Bronchial epithelial cell (primary cell): Measurements from ENCODE around the gene PDAP1. TPM values are rescaled to one million over a fixed set of nuclear protein-coding genes. Genes with fewer than 3 reads are reported as not detected.

Experiments used
- DNase-seq: peaks from one replicate; pipeline ENCODE4 v3.0.0-alpha.2; 2010; ENCODE audit warnings: low read depth
- FAIRE-seq: peaks from 2 replicates; lab custom pipeline; 2011; peaks lifted over from hg19 to GRCh38; lab: Jason Lieb, UNC
- H3K27me3 ChIP-seq: 2 replicates; pipeline ENCODE4 v1.5.1; 2011; ENCODE audit warnings: low read length; ENCODE audit not compliant: control insufficient read depth, insufficient read depth
- H3K36me3 ChIP-seq: 2 replicates; pipeline ENCODE4 v1.5.1; 2011; ENCODE audit warnings: low read length; ENCODE audit not compliant: control insufficient read depth, insufficient read depth
- H3K4me3 ChIP-seq: 2 replicates; pipeline ENCODE4 v1.5.1; 2011; ENCODE audit warnings: mild to moderate bottlenecking, low read depth, low read length, control low read depth
- CTCF ChIP-seq: IDR thresholded peaks from 2 replicates; pipeline ENCODE4 v1.5.1; 2011; ENCODE audit warnings: mild to moderate bottlenecking, moderate library complexity, low read length, control low read depth, inconsistent platforms; ENCODE audit not compliant: insufficient read depth, severe bottlenecking
- total RNA-seq: library from RNA; depleted of rRNA; stranded (reverse); fragments of >200 nt; gene quantifications from 2 replicates; pipeline ENCODE4 v1.2.1, GENCODE V29; 2014

The PDAP1 gene
- total RNA-seq, 1 donor from 2014 or later = 38.2 TPM

GRCh38 chr7:99453105-99453504 is 44.7 kb upstream of the PDAP1 start:
- DNase-seq (no peak), FAIRE-seq (no peak)
- Histone ChIP-seq H3K4me3 (no peak overlapping the region), H3K27me3 (no peaks in the 10 kb centered on the region), H3K36me3 (peaks cover 48% of the 10 kb centered on the region)
- TF ChIP-seq CTCF = no peak

GRCh38 chr7:99452541-99452940 is 44.1 kb upstream of the PDAP1 start:
- H3K36me3 ChIP-seq = peaks cover 50% of the 10 kb centered on the region
- no peak for DNase-seq
- no peak overlapping the region for H3K4me3 ChIP-seq
- FAIRE-seq = no peak
- TF ChIP-seq CTCF = no peak
- no peaks in the 10 kb centered on the region for H3K27me3 ChIP-seq

GRCh38 chr7:99451936-99452335 is 43.5 kb upstream of the PDAP1 start:
- DNase-seq (no peak), FAIRE-seq (no peak)
- Histone ChIP-seq H3K36me3 (peaks cover 48% of the 10 kb centered on the region), H3K4me3 (no peak overlapping the region), H3K27me3 (no peaks in the 10 kb centered on the region)
- no peak for TF ChIP-seq CTCF

GRCh38 chr7:99449326-99449725 is 40.9 kb upstream of the PDAP1 start:
- H3K36me3 ChIP-seq = peaks cover 47% of the 10 kb centered on the region

GRCh38 chr7:99448855-99449254 is 40.5 kb upstream of the PDAP1 start:
- H3K36me3 ChIP-seq = peaks cover 45% of the 10 kb centered on the region
- FAIRE-seq = no peak
- DNase-seq = no peak
- no peak for TF ChIP-seq CTCF
- H3K4me3 ChIP-seq = no peak overlapping the region
- no peaks in the 10 kb centered on the region for H3K27me3 ChIP-seq

More at GRCh38 chr7:99449326-99449725, 40.9 kb upstream of the PDAP1 start:
- Histone ChIP-seq H3K4me3 (no peak overlapping the region), H3K27me3 (no peaks in the 10 kb centered on the region)
- FAIRE-seq (no peak), DNase-seq (no peak)
- no peak for TF ChIP-seq CTCF

GRCh38 chr7:99447943-99448342 is 39.5 kb upstream of the PDAP1 start:
- H3K4me3 ChIP-seq = no peak overlapping the region
- DNase-seq (no peak), FAIRE-seq (no peak)
- peaks cover 41% of the 10 kb centered on the region for H3K36me3 ChIP-seq
- peak; percentile 34 for TF ChIP-seq CTCF
- no peaks in the 10 kb centered on the region for H3K27me3 ChIP-seq
